Putamen (tissue), 1 donor: ENCODE measurements around the gene ARPC1B.

Experiments used
- DNase-seq: peaks from one replicate; pipeline ENCODE4 v3.0.0-alpha.2; 2016; ENCODE audit warnings: low spot score

Gene ARPC1B

GRCh38 chr7:99389772-99390171 is 15.2 kb downstream of the ARPC1B start:
- no peak for DNase-seq

- DNase-seq = no peak
Measured at GRCh38 chr7:99390941-99391602, 16.5 kb downstream of the ARPC1B start.

- no peak for DNase-seq
Measured at GRCh38 chr7:99392046-99392445, 17.5 kb downstream of the ARPC1B start.

GRCh38 chr7:99392659-99393354 is 18.3 kb downstream of the ARPC1B start:
- DNase-seq = no peak

- DNase-seq = no peak
Measured at GRCh38 chr7:99393355-99394187, 19.0 kb downstream of the ARPC1B start.

GRCh38 chr7:99394188-99394502 is 19.6 kb downstream of the ARPC1B start:
- no peak for DNase-seq

- DNase-seq = no peak
Measured at GRCh38 chr7:99395616-99396327, 21.2 kb downstream of the ARPC1B start.

GRCh38 chr7:99396418-99397296 is 22.1 kb downstream of the ARPC1B start:
- no peak for DNase-seq

- no peak for DNase-seq
Measured at GRCh38 chr7:99397297-99397983, 22.9 kb downstream of the ARPC1B start.

- DNase-seq = no peak
Measured at GRCh38 chr7:99398891-99399445, 24.4 kb downstream of the ARPC1B start.

- no peak for DNase-seq
Measured at GRCh38 chr7:99399597-99399996, 25.1 kb downstream of the ARPC1B start.

GRCh38 chr7:99402854-99403253 is 28.3 kb downstream of the ARPC1B start:
- DNase-seq = no peak

- no peak for DNase-seq
Measured at GRCh38 chr7:99403764-99404163, 29.2 kb downstream of the ARPC1B start.

- no peak for DNase-seq
Measured at GRCh38 chr7:99404235-99404976, 29.9 kb downstream of the ARPC1B start.

- DNase-seq = no peak
Measured at GRCh38 chr7:99404977-99405320, 30.4 kb downstream of the ARPC1B start.

GRCh38 chr7:99406557-99406956 is 32.0 kb downstream of the ARPC1B start:
- DNase-seq = no peak

GRCh38 chr7:99407872-99408378 is 33.4 kb downstream of the ARPC1B start:
- peak; percentile 42 for DNase-seq

GRCh38 chr7:99408379-99409191 is 34.1 kb downstream of the ARPC1B start, which contains the start of the genes BUD31 and PDAP1:
Gene BUD31, plus strand, starts transcription at chr7:99408969. Its CDS starts 2,124 bp downstream, at chr7:99411093.
Gene PDAP1, minus strand, starts transcription at chr7:99408597. Its CDS starts 49 bp downstream, at chr7:99408548.
- DNase-seq = peak; percentile 94

GRCh38 chr7:99409192-99409572 is 34.7 kb downstream of the ARPC1B start:
- DNase-seq = peak; percentile 45
